DMS 273 (cell line): Measurements from ENCODE around the gene PRR9.

Experiments used
- DNase-seq: peaks from one replicate; lab custom pipeline; 2025; ENCODE audit not compliant: unreplicated experiment; lab: John Stamatoyannopoulos, UW

The PRR9 gene

GRCh38 chr1:153262462-153263157 is 45.2 kb downstream of the PRR9 start:
- DNase-seq = no peak

GRCh38 chr1:153265457-153265856 is 48.1 kb downstream of the PRR9 start:
- DNase-seq = no peak
